Iris pigment epithelial cell (primary cell): ENCODE measurements around the gene SERINC4.
"Not testable (repeated sequence)": the region's sequence is repeated elsewhere in the genome, so short reads cannot be mapped to it uniquely, and the experiment has no call there.

Experiments
- DNase-seq: peaks from one replicate; pipeline ENCODE4 v3.0.0-alpha.2; 2011; ENCODE audit warnings: low read depth

Gene SERINC4

DNA sequence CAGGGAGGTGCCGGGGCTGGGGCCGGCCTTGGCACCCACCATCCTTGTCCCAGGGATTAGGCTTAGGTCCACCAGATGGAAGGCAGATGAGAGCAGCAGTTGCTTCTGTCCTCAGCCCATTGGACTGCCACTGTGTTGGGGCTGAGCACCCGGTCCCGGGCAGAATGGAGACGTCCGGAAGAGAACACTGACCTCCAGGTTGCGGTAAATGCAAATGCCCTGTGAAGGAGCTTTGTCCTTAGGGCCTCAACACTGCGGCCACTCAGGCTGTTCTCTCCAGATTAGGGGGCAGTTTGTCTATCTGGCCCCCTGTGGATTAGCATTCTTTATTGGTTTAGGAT, at the start of gene SERINC4:
TSS of gene SERINC4 (minus strand) at position 276 of the 341 bp plus-strand sequence. CDS start at position 42, 234 bp downstream.
- DNase-seq = no peak

DNA sequence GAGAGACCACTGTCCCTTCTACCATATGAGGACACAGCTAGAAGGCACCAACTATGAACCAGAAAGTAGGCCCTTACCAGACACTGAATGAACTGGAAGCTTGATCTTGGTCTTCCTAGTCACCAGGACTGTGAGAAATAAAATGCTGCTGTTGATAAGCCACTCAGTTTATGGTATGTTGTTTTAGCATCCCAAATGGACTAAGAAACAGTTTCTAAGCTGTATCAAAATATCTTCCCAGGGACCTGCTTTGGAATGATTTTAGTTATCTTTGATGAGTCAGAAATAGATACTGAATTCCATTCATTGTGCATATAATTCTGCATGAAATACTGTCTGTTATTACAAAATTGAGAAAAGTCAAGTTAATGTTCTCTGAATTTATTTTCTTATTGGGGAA, 45.4 kb upstream of the SERINC4 start:
- DNase-seq = peak; percentile 10

DNA sequence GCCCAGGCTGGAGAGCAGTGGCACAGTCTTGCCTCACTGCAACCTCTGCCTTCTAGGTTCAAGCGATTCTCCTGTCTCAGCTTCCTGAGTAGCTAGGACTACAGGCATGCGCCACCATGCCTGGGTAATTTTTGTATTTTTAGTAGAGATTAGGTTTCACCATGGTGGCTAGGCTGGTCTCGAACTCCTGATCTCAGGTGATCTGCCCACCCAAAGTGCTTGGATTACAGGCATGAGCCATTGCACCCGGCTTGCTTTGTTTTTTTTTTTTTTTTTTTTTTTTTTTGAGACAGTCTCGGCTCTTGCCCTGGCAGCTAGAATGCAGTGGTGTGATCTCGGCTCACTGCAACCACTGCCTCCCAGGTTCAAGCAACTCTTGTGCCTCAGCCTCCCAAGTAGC, 32.5 kb upstream of the SERINC4 start:
- DNase-seq = not testable (repeated sequence)

DNA sequence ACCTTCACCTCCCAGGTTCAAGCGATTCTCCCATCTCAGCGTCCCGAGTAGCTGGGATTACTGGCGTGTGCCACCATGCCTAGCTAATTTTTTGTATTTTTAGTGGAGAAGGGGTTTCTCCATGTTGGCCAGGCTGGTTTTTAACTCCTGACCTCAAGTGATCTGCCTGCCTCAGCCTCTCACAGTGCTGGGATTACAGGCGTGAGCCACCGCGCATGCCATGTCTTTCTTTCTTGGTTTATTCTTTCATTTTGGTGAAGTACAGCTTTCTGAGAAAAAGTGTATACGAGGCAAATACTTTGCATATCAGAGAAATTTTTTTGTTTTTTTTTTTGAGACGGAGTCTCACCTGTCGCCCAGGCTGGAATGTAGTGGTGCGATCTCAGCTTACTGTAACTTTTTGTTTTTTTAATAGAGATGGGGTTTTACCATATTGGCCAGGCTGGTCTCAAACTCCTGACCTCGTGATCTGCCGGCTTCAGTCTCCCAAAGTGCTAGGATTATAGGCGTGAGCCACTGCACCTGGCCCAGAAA, 31.6 kb upstream of the SERINC4 start:
- DNase-seq = not testable (repeated sequence)

DNA sequence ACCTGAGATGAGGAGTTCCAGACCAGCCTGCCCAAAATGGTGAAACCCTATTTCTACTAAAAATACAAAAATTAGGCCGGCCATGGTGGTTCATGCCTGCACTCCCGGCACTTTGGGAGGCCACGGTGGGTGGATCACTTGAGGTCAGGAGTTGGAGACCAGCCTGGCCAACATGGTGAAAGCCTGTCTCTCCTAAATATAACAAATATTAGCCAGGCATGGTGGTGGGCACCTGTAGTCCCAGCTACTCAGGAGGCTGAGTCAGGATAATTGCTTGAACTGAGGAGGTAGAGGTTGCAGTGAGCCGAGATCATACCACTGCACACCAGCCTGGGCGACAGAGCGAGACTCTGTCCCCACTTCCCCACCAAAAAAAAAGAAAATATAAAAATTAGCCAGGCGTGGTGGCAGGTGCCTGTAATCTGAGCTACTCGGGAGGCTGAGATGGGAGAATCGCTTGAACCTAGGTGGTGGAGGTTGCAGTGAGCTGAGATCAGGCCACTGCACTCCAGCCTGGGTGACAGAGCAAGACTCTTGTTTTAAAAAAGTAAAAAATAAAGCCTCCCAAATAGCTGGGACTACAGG, 30.8 kb upstream of the SERINC4 start:
- DNase-seq = not testable (repeated sequence)

DNA sequence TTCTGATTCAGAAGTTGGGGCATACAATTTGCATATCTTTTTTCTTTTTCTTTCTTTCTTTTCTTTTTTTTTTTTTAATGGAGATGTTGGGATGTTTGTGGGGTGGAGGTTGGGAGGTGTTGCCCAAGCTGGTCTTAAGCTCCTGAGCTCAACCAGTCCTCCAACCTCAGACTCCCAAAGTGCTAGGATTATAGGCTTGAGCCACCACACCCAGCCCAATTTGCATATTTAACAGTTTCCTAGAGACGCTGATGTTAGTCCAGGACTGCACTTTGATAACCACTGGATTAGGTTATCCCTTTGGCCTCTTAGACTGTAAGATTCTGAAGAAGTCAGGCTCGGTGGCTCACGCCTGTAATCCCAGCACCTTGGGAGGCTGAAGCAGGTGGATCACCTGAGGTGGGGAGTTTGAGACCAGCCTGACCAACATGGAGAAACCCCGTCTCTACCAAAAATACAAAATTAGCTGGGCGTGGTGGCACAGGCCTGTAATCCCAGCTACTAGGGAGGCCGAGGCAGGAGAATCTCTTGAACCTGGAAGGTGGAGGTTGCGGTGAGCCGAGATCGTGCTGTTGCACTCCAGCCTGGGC, 30.0 kb upstream of the SERINC4 start:
- not testable (repeated sequence) for DNase-seq

DNA sequence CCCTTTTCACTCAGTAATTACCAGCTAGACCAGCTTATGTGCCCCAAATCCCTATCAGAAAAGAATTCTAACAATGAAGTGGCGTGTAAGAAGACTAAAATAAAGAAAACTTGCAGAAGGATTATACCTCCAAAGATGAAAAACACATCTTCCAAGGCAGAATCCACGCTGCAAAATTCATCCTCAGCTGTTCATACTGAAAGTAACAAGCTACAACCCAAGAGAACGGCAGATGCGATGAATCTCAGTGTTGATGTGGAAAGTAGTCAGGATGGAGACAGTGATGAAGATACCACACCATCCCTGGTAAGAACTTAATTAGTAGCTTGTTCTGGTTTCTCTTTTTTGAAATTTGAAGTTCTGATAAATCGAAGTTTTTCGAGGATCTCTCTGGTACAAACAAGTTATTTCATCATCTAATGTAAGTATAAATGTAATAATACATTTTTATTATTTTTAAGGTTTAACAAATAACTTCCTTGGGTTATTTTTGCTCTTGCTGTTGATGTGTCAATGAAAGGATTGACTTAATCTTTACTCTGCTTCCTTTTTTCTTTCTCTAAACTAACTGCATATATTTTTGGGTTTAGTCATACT, 28.1 kb upstream of the SERINC4 start:
- DNase-seq = peak; percentile 14

DNA sequence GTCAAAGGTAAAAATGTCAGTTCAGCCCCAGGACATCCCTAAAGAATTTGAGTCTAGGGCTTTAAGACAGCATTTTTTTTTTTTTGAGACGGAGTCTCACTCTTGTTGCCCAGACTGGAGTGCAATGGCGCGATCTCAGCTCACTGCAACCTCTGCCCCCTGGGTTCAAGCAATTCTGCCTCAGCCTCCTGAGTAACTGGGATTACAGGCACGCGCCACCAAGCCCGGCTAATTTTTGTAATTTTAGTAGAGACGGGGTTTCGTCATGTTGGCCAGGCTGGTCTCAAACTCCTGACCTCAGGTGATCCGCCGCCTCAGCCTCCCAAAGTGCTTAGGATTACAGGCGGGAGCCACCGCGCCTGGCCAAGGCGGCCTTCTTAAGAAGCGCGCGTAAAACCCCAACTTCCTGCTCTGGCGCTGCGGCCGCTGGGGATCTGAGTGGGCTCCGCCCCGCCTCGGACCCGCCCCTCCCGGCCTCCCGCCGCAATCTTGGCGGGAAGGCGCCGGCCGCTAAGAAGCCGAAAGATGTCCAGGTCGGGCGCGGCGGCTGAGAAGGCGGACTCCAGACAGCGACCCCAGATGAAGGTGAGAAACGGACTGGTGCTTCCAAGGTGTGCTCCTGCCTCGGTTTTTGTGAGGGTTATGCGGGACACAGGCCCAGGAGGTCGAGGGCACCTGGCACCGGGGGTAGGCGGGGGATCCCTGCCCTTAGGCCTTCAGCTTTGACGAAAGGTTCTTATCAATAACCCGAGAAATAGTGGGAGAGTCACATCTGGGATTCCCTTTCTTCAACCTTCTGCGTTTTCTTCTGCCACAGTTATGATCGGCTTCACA, 26.7 kb upstream of the SERINC4 start, which contains the start of gene WDR76:
TSS of gene WDR76 (plus strand) at position 495 of the 834 bp plus-strand sequence. CDS start at position 526, 31 bp downstream.
- DNase-seq = peak; percentile 82

DNA sequence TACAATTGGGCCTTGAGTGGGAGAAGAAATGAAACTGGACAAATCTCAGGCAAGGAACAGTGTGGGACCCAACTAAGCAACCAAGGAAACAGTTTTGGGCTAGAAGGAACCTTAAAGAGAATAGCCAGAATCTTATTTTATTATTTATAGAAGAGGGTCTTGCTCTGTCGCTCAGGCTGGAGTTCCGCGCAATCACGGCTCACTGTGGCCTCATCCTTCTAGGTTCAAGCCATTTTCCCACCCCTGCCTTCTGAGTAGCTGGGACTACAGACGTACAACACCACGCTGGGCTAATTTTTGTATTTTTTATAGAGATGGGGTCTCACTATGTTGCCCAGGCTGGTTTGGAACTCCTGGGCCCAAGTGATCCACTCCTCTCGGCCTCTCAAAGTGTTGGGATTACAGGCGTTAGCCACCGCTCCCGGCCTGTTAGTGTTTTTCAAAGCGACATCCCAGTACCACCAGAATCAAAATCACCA, 26.0 kb upstream of the SERINC4 start:
- DNase-seq = no peak

DNA sequence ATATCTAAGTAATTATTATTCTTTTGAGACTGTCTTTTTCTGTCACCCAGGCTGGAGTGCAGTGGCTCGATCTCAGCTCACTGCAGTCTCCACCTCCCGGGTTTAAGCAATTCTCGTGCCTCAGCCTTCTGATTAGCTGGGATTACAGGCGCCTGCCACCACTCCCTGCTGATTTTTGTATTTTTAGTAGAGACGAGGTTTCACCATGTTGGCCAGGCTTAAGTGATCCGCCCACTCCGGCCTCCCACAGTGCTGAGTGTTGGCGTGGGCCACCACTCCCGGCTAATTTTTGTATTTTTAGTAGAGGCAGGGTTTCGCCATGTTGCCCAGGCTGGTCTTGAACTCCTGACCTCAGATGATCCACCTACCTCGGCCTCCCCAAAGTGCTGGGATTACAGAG, 25.3 kb upstream of the SERINC4 start:
- DNase-seq = not testable (repeated sequence)

DNA sequence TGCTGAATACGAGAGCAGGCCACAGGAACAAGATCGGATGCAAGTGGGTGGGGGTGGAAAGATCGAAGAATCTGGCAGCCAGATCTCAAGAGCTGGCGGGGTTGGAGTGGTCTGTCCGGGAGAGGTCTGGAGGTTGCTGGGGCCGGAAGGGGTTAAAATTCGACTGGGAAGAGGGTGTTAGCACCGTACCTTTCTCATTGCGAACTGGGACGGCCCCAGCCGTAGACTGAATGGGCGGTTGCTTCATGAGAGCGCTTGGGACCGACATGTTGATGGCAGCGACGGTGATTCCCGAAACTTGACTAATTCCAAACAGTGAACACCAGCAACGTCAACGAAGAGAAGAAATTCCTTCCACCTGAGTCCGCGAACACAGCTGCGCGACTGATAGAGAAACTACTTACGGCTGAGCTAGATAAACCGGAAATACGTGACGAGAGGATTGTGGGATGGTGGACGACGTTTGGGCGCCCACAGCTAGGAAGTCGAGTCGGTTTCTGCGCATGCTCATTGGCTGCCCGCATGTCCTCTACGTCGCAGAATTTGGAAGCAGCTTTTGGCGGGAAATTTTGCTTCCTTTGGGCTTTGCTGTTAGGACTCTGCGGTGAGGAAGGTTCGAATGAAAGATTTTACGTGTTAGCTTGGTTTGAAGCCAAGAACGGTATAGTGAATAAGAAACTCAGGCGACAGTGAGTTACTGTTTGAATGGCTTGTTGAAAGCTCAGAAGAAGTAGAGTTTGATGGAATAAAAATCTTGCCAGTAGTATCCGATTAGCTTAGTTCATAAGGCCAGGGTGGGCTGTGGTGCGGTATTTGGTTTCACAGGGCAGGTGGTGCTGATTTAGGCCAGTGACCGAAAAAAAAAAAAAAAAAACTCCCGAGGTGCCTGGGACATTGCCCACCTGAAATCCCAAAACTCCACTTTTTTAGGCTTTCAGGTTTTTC, 24.6 kb upstream of the SERINC4 start, which contains the start of gene MFAP1:
TSS of gene MFAP1 (minus strand) at position 389 of the 945 bp plus-strand sequence. CDS start at position 268, 121 bp downstream.
- DNase-seq = peak; percentile 98

DNA sequence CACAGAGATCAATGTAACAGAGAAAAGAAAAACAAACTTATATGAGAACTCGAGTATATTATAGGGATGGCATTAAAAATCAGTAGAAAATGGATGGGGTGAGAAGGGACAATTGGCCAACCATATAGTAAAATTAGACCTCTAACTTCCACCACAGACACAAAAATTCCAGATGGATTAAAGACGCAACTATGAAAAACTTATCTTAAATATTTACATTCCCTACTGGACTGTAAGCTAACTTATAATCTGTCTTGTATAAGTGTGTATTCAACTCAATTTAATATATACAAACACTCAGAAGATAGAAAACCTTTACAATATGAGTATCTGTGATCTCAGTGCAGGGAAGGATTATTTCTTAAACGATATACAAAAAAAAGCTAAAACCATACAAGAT, 21.5 kb upstream of the SERINC4 start:
- DNase-seq = no peak

DNA sequence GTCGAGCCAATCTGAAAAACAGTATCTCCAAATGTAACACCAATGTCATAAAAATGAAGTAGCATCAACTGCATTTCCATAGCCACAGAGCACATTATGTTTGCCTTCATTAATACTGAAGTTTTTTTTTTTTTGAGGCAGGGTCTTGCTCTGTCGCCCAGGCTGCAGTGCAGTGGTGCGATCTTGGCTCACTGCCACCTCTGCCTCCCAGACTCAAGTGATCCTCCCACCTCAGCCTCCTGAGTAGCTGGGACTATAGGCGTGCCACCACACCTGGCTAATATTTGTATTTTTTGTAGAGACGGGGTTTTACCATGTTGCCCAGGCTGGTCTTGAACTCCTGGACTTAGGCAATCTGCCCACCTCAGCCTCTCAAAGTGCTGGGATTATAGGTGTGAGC, 15.0 kb upstream of the SERINC4 start:
- DNase-seq = not testable (repeated sequence)

DNA sequence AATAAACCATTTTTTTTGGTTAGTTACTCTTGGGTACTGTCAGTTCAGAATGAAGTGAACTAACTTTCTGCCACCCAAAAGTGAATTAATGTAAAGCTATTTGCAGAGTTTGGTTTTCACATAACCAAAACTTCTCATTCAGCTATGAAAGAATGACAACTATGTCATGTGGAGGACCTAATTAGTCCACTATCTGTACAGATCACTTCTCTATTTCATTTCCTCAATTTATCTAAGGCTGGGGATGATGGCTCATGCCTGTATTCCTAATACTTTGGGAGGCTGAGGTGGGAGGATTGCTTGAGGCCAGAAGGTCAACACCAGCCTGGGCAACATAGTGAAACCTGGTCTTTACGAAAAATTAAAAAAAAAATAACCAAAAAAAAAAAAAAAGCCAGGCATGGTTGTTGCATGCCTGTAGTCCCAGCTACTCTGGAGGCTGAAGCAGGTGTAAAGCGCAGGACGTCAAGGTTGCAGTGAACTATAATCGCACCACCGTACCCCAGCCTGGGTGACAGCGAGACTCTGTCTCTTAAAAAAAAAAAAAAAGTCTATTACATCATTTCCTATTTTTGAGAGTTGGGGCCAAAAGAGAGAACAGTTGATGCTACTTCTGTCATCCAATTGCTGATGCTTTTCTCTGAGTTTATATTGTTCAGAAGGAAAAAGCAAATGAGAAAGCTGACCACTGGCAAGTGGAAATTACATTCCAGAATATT, 9.1 kb upstream of the SERINC4 start:
- no peak for DNase-seq

DNA sequence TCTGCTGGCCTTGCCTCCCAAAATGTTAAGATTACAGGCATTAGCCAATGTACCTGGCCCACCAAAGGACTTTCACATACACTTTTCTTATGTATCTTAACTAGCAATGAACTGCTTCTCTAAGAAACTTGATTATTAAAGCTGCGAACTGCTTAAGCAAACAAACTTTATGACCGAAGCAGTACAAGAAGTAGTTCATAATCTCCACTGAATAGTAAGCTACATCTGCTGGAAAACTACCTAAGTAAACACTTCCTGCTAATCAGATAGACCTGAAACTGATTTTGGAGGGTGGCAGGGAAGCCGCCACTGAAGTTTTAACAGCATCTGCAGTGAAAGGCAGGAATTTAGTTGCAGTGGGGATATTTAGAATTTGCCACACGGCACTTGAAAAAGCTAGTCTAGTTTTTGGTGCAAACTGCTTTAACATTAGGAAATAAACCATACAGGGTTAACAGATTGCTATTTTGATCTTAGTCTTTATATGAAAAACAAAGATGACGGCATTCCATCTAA, 8.5 kb upstream of the SERINC4 start:
- no peak for DNase-seq

DNA sequence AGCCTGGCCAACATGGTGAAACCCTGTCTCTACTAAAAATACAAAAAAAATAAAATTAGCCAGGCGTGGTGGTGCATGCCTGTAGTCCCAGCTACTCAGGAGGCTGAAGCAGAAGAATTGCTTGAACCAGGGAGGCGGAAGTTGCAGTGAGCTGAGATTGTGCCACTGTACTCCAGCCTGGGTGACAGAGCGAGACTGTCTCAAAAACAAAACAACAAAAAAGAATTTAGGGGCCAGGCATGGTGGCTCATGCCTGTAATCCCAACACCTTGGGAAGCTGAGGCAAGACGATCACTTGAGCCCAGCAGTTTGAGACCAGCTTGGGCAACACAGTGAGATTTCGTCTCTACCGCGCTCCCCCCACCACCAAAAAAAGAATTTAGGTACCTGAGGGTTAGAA, 2.7 kb upstream of the SERINC4 start:
- not testable (repeated sequence) for DNase-seq

DNA sequence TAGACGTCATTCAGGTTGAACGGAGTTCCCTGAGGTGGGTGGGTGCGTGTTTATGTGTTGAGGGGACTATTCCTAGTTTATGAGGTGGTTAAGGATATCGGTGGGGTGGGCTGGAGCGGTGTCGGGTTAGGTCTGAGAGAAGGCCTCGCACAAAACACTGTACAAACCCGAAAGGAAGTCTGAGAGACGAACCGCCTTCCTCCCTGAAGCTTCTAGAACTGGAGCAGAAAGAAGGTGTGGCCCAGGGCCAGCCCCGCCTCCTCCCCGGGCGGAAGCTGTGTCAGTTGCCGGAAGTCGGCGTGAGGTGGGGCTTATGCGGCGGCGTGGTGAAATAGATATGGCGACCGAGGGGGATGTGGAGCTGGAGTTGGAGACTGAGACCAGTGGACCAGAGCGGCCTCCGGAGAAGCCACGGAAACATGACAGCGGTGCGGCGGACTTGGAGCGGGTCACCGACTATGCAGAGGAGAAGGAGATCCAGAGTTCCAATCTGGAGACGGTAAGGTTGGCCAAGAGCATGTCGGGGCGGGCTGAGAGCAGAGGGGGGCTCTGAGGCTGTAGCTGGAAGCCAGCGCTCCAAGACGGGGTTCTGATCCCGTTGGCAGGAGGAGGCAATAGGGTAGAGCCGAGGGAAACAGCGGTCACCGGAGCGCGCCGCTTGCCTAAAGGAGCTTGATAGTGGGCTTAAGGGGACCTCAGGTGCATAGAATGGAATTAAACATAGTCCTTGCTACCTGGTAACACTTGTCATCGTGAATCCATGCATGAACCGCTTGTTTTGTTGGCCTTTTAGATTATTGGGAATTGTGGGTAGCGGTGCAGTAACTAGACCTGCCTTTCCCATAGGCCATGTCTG, 494 bp upstream of the SERINC4 start, which contains the start of gene HYPK:
TSS of gene HYPK (plus strand) at position 314 of the 856 bp plus-strand sequence. CDS start at position 338, 24 bp downstream.
- DNase-seq = peak; percentile 92

DNA sequence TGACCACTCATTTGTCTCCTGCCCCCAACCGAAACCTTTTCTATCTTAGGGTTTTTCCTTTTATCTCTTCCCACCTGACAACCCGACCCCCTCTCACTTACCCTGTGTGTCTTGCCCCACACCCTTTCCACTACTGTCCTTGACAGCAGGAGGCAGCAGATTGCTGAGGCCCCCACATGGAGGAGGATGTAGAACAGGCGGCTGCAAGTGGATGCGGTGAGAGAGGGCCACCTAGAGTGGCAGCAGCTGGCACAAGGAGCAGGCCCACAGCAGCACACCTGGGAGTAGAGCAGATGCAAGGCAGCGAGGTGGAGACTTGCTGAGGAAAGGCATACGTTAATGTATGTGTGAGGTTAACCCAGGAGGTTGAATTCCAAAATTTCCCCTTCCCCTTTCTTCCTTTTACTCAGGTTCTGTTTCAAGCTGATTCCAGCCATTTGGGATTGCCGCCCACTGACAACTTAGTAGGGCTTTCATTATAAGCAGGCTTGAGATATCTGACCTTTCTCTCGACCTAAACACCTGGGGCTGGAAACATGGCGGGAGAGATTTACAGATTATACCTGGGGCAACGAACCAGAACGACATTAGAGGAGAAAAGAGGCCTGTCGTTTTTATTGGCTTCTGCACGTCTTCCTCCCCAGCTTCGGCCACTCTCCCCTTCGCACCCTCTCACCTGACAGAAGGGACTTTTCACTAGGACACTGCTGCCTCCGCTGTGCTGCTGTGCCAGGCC, 643 bp downstream of the SERINC4 start:
- DNase-seq = no peak
